A673 (cell line): ENCODE data around the gene HBEGF. TPM values are rescaled to one million over a fixed set of nuclear protein-coding genes. Genes with fewer than 3 reads are reported as not detected.

Source experiments
- BruUV-seq: library from RNA; stranded (reverse); fragments of 400-500 nt; replicated peaks from 2 replicates; lab custom pipeline; 2021; lab: Mats Ljungman, UMichigan
- CTCF ChIA-PET: fragments of 300-600 bp; sonication (Branson Sonifier 250); formaldehyde crosslinking; loops from one replicate; lab custom pipeline; 2022; ENCODE audit warnings: antibody characterized with exemption; lab: Charles Lee
- POLR2A ChIA-PET: fragments of 300-600 bp; sonication (Branson Sonifier 250); formaldehyde crosslinking; loops from one replicate; lab custom pipeline; 2022; ENCODE audit warnings: antibody characterized with exemption; ENCODE audit not compliant: low non-redundant PET; lab: Charles Lee
- DNase-seq: peaks from one replicate; pipeline ENCODE4 v3.0.0-alpha.2; 2015; ENCODE audit warnings: low spot score
- H3K27ac ChIP-seq: fragments of 200-600 bp; sonication (generic); 2 replicates; pipeline ENCODE4 v1.5.1; 2016; ENCODE audit warnings: mixed run types, low read depth, mild to moderate bottlenecking, mixed read lengths, antibody characterized with exemption, low read length; ENCODE audit not compliant: poor library complexity, severe bottlenecking
- H3K27me3 ChIP-seq: fragments of 200-600 bp; sonication (generic); replicated peaks from 2 replicates; pipeline ENCODE4 v1.6.1; 2017; ENCODE audit warnings: mixed run types, low read depth, mild to moderate bottlenecking, mixed read lengths, antibody characterized with exemption, low read length; ENCODE audit not compliant: insufficient read depth, poor library complexity
- H3K36me3 ChIP-seq: fragments of 200-600 bp; sonication (generic); 2 replicates; pipeline ENCODE4 v1.6.1; 2016; ENCODE audit warnings: mixed run types, mild to moderate bottlenecking, mixed read lengths, antibody characterized with exemption, low read length; ENCODE audit not compliant: insufficient read depth, poor library complexity, severe bottlenecking
- H3K4me1 ChIP-seq: fragments of 200-600 bp; sonication (generic); 2 replicates; pipeline ENCODE4 v1.6.1; 2017; ENCODE audit warnings: mixed run types, mild to moderate bottlenecking, mixed read lengths, antibody characterized with exemption, low read length; ENCODE audit not compliant: insufficient read depth, poor library complexity, severe bottlenecking
- H3K4me3 ChIP-seq: fragments of 200-600 bp; sonication (generic); 2 replicates; pipeline ENCODE4 v1.5.1; 2016; ENCODE audit warnings: low read depth, mixed run types, mild to moderate bottlenecking, mixed read lengths, low read length; ENCODE audit not compliant: poor library complexity, severe bottlenecking
- H3K9me3 ChIP-seq: fragments of 200-600 bp; sonication (generic); 2 replicates; pipeline ENCODE4 v1.6.1; 2016; ENCODE audit warnings: mixed run types, low read depth, mild to moderate bottlenecking, mixed read lengths, antibody characterized with exemption, low read length; ENCODE audit not compliant: poor library complexity, severe bottlenecking
- EZH2 ChIP-seq: fragments of 200-600 bp; sonication (generic); IDR thresholded peaks from 2 replicates; pipeline ENCODE4 v1.6.1; 2017; ENCODE audit warnings: borderline replicate concordance, low read depth, mild to moderate bottlenecking, mixed read lengths, antibody characterized with exemption, low read length; ENCODE audit not compliant: poor library complexity, severe bottlenecking
- intact Hi-C: fragments of 100-400 bp; cut with micrococcal nuclease; formaldehyde crosslinking; loops from one replicate; pipeline ENCODE4 v1.10.0; 2022; ENCODE audit not compliant: unreplicated experiment
- total RNA-seq: library from RNA; stranded (reverse); gene quantifications from 2 replicates; pipeline ENCODE4 v1.2.3, GENCODE V29; 2021
- TF ChIP-seq, protein P1 (sequence below): fragments of 300-800, 200-600 bp; sonication (generic); conservative IDR thresholded peaks from 2 replicates; pipeline ENCODE4 v1.5.1; 2017; ENCODE audit warnings: low read depth, mild to moderate bottlenecking, antibody characterized with exemption, low read length, moderate library complexity, mixed read lengths

HBEGF gene
- total RNA-seq, 1 experiment from 2014 or later, result 14.7 TPM

GRCh38 chr5:140338336-140338735 is 8.1 kb downstream of the HBEGF start:
- Histone ChIP-seq H3K27me3 (no peaks in the 10 kb centered on the region), H3K27ac (no peak overlapping the region), H3K9me3 (no peaks in the 10 kb centered on the region), H3K4me3 (no peak overlapping the region), H3K4me1 (peaks cover 20% of the 10 kb centered on the region), H3K36me3 (peaks cover 16% of the 10 kb centered on the region)
- no peak for DNase-seq
- ChIA-PET POLR2A (no interaction called here), CTCF (no interaction called here)
- intact Hi-C loops, result no loop called here
- no peak for TF ChIP-seq EZH2
- TF ChIP-seq, protein P1, sequence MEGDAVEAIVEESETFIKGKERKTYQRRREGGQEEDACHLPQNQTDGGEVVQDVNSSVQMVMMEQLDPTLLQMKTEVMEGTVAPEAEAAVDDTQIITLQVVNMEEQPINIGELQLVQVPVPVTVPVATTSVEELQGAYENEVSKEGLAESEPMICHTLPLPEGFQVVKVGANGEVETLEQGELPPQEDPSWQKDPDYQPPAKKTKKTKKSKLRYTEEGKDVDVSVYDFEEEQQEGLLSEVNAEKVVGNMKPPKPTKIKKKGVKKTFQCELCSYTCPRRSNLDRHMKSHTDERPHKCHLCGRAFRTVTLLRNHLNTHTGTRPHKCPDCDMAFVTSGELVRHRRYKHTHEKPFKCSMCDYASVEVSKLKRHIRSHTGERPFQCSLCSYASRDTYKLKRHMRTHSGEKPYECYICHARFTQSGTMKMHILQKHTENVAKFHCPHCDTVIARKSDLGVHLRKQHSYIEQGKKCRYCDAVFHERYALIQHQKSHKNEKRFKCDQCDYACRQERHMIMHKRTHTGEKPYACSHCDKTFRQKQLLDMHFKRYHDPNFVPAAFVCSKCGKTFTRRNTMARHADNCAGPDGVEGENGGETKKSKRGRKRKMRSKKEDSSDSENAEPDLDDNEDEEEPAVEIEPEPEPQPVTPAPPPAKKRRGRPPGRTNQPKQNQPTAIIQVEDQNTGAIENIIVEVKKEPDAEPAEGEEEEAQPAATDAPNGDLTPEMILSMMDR, result no peak
- BruUV-seq, result no TSS peak

DNA sequence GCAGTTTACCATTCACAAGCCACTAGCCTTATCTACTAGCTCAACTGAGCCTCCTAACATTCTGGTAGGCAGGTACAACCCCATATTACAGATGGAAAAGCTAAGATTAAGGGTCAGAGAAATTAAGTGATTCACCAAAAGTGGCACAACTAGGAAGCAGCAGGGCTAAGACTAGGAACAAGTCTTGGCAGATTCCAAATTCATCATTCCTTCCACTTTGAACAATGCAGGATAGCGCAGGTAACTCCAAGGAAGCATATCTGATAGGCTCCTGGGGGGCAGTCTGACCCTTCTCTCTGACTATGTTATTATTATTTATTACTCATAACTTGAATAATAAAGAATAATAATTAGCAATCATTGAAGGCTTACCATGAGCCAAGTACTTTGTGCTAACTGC is 8.5 kb downstream of the HBEGF start:
- H3K36me3 ChIP-seq, result peaks cover 16% of the 10 kb centered on the region
- no peaks in the 10 kb centered on the region for H3K27me3 ChIP-seq
- no peak for DNase-seq
- intact Hi-C loops, result no loop called here
- TF ChIP-seq, protein P1, result no peak
- no peak for TF ChIP-seq EZH2
- BruUV-seq, result no TSS peak
- H3K27ac ChIP-seq, result no peak overlapping the region
- CTCF ChIA-PET, result no interaction called here
- no peak overlapping the region for H3K4me3 ChIP-seq
- POLR2A ChIA-PET, result no interaction called here
- no peaks in the 10 kb centered on the region for H3K9me3 ChIP-seq
- peaks cover 16% of the 10 kb centered on the region for H3K4me1 ChIP-seq

DNA sequence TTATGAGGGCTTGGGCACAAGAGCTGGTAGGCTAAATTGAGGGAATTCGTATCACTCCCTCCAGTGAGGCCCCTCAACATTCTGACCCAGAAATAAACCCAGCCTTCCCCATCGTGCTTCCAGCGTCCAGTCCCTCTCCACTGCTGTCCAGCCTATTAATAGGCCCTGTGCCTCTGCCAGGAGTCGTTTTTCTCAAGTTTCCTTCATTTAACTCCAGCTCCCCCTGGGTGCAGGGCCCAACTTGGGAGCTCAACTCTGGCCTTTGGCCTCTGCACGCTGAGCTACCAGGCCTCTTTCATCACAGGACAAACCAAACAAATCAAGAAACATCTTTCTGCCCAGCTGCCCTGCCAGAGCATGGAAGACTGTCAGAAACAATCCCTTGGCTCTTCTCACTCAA is 10.0 kb downstream of the HBEGF start:
- no peak for TF ChIP-seq EZH2
- TF ChIP-seq, protein P1, result no peak
- H3K4me1 ChIP-seq, result peaks cover 2% of the 10 kb centered on the region
- DNase-seq, result no peak
- intact Hi-C loops, result no loop called here
- H3K4me3 ChIP-seq, result no peak overlapping the region
- ChIA-PET CTCF (interaction anchor here (0.6 to 1.0 kb wide), 3 partner anchors 9 to 36 kb away, joined by 3 to 12 read pairs (median 3); no protein-coding TSS in a partner anchor), POLR2A (no interaction called here)
- H3K27ac ChIP-seq, result no peak overlapping the region
- no TSS peak for BruUV-seq
- H3K9me3 ChIP-seq, result no peaks in the 10 kb centered on the region
- H3K36me3 ChIP-seq, result peaks cover 16% of the 10 kb centered on the region
- no peaks in the 10 kb centered on the region for H3K27me3 ChIP-seq
